ENCODE results near the gene LARGE2. TPM values are rescaled to one million over a fixed set of nuclear protein-coding genes. Genes with fewer than 3 reads are reported as not detected.

LARGE2 gene
- total RNA-seq, 4 donors from 2014 or later = 0.55 to 1.3 (median 0.60) TPM; not detected in 1

GRCh38 chr11:45884596-45885185 is 37.8 kb upstream of the LARGE2 start:
- TF ChIP-seq EP300 (IDR thresholded peaks at IDR 0.05; ENCODE audit: low read depth) (no peak), POLR2A (IDR thresholded peaks at IDR 0.05) (no peak), POLR2AphosphoS5 (IDR thresholded peaks at IDR 0.05) (no peak), CTCF (IDR thresholded peaks at IDR 0.05) (no peak)
- no peak overlapping the region for H3K4me3 ChIP-seq
- H3K27me3 ChIP-seq = no peaks in the 10 kb centered on the region
- no peaks in the 10 kb centered on the region for H3K9me3 ChIP-seq
- DNase-seq = no peak
- peaks cover 0 to 9% (median 3%) of the 10 kb centered on the region in 4 donors for H3K36me3 ChIP-seq
- intact Hi-C loops (cut with DNase I; ENCODE audit: low total_unique reads) = no loop called here
- H3K27ac ChIP-seq = no peak overlapping the region
- peaks cover 0 to 14% (median 5%) of the 10 kb centered on the region in 4 donors for H3K4me1 ChIP-seq
- in situ Hi-C loops (cut with MboI; ENCODE audit: low pct_ligation_motif_present in 1 of 4, low pct_unique_long_range_greater_than_20kb in 1 of 4, low sequenced_read_pairs in 3 of 4) = no loop called here
- 78 to 91% methylated on average over 4 to 10 of the region's 10 CpGs for WGBS, 2 donors (ENCODE audit: low coverage in 1 of 2)

GRCh38 chr11:45885274-45885920 is 37.1 kb upstream of the LARGE2 start, which contains the start of gene MAPK8IP1:
TSS of gene MAPK8IP1 (plus strand) at chr11:45885651. CDS start at chr11:45885821, 170 bp downstream.
- TF ChIP-seq POLR2A (IDR thresholded peaks at IDR 0.05) (no peak), EP300 (IDR thresholded peaks at IDR 0.05; ENCODE audit: low read depth) (no peak), POLR2AphosphoS5 (IDR thresholded peaks at IDR 0.05) (no peak), CTCF (IDR thresholded peaks at IDR 0.05) (no peak)
- in situ Hi-C loops (cut with MboI; ENCODE audit: low pct_ligation_motif_present in 1 of 4, low pct_unique_long_range_greater_than_20kb in 1 of 4, low sequenced_read_pairs in 3 of 4) (no loop called here), intact Hi-C loops (cut with DNase I; ENCODE audit: low total_unique reads) (no loop called here)
- Histone ChIP-seq H3K4me3 (peak within 1 kb of the TSS; percentile 11 to 63 (median 44)), H3K36me3 (peaks cover 0 to 9% (median 3%) of the 10 kb centered on the region in 4 donors), H3K27ac (peak within 1 kb of the TSS in 1 of 4 donors; percentile 15), H3K4me1 (peaks cover 0 to 12% (median 5%) of the 10 kb centered on the region in 4 donors), H3K27me3 (no peaks in the 10 kb centered on the region), H3K9me3 (no peaks in the 10 kb centered on the region)
- 14% methylated on average over 12 of the region's 73 CpGs; no CpG with 5 or more reads in 1 of the 2 donors for WGBS, 2 donors (ENCODE audit: low coverage in 1 of 2)
- DNase-seq = peak; percentile 56

- Histone ChIP-seq H3K4me3 (peak overlapping the region; percentile 11 to 63 (median 44)), H3K9me3 (no peaks in the 10 kb centered on the region), H3K36me3 (peaks cover 0 to 6% (median 2%) of the 10 kb centered on the region in 4 donors), H3K27ac (peak overlapping the region in 1 of 4 donors; percentile 15), H3K27me3 (no peaks in the 10 kb centered on the region), H3K4me1 (peaks cover 0 to 11% (median 5%) of the 10 kb centered on the region in 4 donors)
- intact Hi-C loops (cut with DNase I; ENCODE audit: low total_unique reads) (no loop called here), in situ Hi-C loops (cut with MboI; ENCODE audit: low pct_ligation_motif_present in 1 of 4, low pct_unique_long_range_greater_than_20kb in 1 of 4, low sequenced_read_pairs in 3 of 4) (no loop called here)
- WGBS, 2 donors (ENCODE audit: low coverage in 1 of 2) = 36% methylated on average over 19 of the region's 43 CpGs; no CpG with 5 or more reads in 1 of the 2 donors
- no peak for DNase-seq
- TF ChIP-seq EP300 (IDR thresholded peaks at IDR 0.05; ENCODE audit: low read depth) (no peak), POLR2AphosphoS5 (IDR thresholded peaks at IDR 0.05) (no peak), CTCF (IDR thresholded peaks at IDR 0.05) (no peak), POLR2A (IDR thresholded peaks at IDR 0.05) (no peak)
Measured at GRCh38 chr11:45885921-45886721, 36.3 kb upstream of the LARGE2 start.

All from transverse colon (tissue), 4 donors.